ENCODE results near the gene SCUBE1. TPM values are rescaled to one million over a fixed set of nuclear protein-coding genes. Genes with fewer than 3 reads are reported as not detected.

The SCUBE1 gene
- total RNA-seq, 4 donors from 2014 or later, result 0.78 to 3.5 (median 0.95) TPM

DNA sequence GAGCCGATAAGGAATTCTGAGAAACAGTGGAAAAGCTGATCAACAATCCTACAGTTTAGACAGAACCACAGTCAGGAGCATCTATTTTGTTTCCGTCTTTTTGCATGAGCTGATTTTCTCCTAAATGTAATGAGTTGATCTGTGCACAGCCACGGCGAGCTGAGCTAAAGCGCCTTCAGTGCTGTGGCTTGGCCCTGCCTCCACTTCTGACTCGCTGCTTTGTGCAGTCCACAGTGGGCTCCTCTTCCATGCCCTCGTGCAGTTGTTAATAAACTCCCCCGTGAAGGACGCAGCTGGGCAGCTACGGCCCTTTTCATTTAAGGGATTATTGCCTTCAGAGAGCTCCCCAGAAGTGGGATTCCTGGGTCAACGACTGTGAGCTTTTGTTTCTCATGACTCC lies 39.4 kb downstream of the SCUBE1 start:
- 84 to 88% methylated on average over 11 of the region's 11 CpGs for WGBS, 2 donors
- Histone ChIP-seq H3K27me3 (no peaks in the 10 kb centered on the region), H3K4me1 (no peaks in the 10 kb centered on the region), H3K4me3 (replicated peaks in 1 of 3) (no peak overlapping the region), H3K36me3 (no peaks in the 10 kb centered on the region), H3K9me3 (no peaks in the 10 kb centered on the region), H3K27ac (no peak overlapping the region)
- intact Hi-C loops (cut with DNase I), result no loop called here
- no peak for TF ChIP-seq POLR2A (IDR thresholded peaks at IDR 0.05)
- TF ChIP-seq, protein P1, sequence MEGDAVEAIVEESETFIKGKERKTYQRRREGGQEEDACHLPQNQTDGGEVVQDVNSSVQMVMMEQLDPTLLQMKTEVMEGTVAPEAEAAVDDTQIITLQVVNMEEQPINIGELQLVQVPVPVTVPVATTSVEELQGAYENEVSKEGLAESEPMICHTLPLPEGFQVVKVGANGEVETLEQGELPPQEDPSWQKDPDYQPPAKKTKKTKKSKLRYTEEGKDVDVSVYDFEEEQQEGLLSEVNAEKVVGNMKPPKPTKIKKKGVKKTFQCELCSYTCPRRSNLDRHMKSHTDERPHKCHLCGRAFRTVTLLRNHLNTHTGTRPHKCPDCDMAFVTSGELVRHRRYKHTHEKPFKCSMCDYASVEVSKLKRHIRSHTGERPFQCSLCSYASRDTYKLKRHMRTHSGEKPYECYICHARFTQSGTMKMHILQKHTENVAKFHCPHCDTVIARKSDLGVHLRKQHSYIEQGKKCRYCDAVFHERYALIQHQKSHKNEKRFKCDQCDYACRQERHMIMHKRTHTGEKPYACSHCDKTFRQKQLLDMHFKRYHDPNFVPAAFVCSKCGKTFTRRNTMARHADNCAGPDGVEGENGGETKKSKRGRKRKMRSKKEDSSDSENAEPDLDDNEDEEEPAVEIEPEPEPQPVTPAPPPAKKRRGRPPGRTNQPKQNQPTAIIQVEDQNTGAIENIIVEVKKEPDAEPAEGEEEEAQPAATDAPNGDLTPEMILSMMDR (IDR thresholded peaks at IDR 0.05), result no peak
- DNase-seq, result no peak

DNA sequence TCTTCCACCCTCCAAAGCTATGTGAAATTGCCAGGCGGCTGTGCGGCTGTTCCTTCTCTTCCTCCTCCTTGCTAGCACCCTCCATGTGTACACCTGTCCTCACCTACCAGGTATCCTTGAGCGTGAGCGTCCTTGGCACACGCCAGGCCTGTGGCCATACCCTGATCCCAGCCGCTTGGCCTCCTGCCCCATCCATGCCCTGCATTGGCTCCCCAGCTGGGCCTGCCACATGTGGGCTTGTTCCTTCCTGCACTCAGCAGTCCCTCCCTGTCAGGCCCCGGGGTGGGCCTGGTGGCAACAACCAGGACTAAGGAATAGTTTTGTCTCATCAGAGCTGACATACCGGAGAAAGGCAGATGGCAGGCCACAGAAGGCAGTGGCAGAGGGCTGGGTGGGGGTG lies 40.0 kb downstream of the SCUBE1 start:
- H3K4me3 ChIP-seq (replicated peaks in 1 of 3), result no peak overlapping the region
- TF ChIP-seq, protein P1 (IDR thresholded peaks at IDR 0.05), result no peak
- TF ChIP-seq POLR2A (IDR thresholded peaks at IDR 0.05), result no peak
- H3K4me1 ChIP-seq, result peaks cover 3% of the 10 kb centered on the region in 2 donors
- no peaks in the 10 kb centered on the region for H3K27me3 ChIP-seq
- no peak for DNase-seq
- intact Hi-C loops (cut with DNase I), result no loop called here
- no peaks in the 10 kb centered on the region for H3K9me3 ChIP-seq
- 96 to 98% methylated on average over 7 to 8 of the region's 8 CpGs for WGBS, 2 donors
- no peaks in the 10 kb centered on the region for H3K36me3 ChIP-seq
- H3K27ac ChIP-seq, result no peak overlapping the region

DNA sequence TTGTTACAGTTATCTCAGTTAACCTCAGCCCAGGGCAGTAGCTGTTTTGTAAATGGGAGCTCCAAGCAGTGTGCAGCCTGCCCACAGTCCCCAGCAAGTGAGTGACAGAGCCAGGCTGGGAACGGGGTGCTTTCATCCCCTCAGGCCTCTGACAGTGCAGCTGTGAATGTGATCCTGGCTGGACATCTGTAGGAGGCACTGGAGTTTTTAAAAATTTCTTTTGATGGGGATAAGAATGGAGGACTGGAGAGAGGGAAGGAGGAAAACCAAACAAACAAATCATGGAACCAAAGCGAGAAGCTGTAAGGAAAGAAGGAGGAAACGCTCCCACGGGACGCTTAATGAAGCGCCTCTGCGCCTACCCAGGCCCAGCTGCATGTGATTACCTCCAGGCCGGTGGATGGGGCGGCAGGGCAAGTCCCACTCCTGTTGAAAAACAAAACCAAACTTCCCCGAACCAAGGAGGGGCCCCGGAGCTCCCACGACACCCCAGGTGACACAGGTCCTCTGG lies 40.6 kb downstream of the SCUBE1 start:
- H3K9me3 ChIP-seq, result no peaks in the 10 kb centered on the region
- TF ChIP-seq, protein P1 (IDR thresholded peaks at IDR 0.05), result no peak
- no peak for TF ChIP-seq POLR2A (IDR thresholded peaks at IDR 0.05)
- H3K4me1 ChIP-seq, result peaks cover 8 to 9% of the 10 kb centered on the region in 2 donors
- H3K27me3 ChIP-seq, result no peaks in the 10 kb centered on the region
- intact Hi-C loops (cut with DNase I), result no loop called here
- no peak for DNase-seq
- 74 to 82% methylated on average over 12 of the region's 12 CpGs for WGBS, 2 donors
- H3K36me3 ChIP-seq, result no peaks in the 10 kb centered on the region
- no peak overlapping the region for H3K4me3 ChIP-seq (replicated peaks in 1 of 3)
- no peak overlapping the region for H3K27ac ChIP-seq

DNA sequence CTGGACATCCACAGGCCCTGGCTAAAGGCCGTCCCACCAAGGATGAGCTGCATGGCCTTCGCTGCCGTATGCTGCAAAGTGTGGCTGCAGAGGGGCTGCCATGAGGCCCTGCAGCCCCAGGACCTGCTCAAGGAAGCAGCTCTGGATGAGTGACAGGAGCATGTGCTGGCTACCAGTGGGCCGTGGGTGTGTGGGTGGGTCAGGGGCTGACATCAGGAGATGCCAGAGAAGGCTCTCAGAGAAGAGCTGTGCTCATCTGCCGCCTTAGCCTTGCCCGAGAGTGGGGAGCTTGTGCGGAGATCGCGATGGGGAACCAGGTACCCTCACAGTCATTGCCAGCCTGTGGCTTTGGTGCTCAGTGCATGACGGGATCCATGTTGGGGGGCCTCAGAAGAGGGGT lies 41.3 kb downstream of the SCUBE1 start:
- DNase-seq, result no peak
- TF ChIP-seq, protein P1 (IDR thresholded peaks at IDR 0.05), result no peak
- TF ChIP-seq POLR2A (IDR thresholded peaks at IDR 0.05), result no peak
- H3K4me3 ChIP-seq (replicated peaks in 1 of 3), result no peak overlapping the region
- no peak overlapping the region for H3K27ac ChIP-seq
- H3K9me3 ChIP-seq, result no peaks in the 10 kb centered on the region
- intact Hi-C loops (cut with DNase I), result no loop called here
- WGBS, 2 donors, result 93 to 100% methylated on average over 1 to 6 of the region's 10 CpGs
- H3K27me3 ChIP-seq, result no peaks in the 10 kb centered on the region
- H3K36me3 ChIP-seq, result no peaks in the 10 kb centered on the region
- peaks cover 14 to 16% of the 10 kb centered on the region in 2 donors for H3K4me1 ChIP-seq

DNA sequence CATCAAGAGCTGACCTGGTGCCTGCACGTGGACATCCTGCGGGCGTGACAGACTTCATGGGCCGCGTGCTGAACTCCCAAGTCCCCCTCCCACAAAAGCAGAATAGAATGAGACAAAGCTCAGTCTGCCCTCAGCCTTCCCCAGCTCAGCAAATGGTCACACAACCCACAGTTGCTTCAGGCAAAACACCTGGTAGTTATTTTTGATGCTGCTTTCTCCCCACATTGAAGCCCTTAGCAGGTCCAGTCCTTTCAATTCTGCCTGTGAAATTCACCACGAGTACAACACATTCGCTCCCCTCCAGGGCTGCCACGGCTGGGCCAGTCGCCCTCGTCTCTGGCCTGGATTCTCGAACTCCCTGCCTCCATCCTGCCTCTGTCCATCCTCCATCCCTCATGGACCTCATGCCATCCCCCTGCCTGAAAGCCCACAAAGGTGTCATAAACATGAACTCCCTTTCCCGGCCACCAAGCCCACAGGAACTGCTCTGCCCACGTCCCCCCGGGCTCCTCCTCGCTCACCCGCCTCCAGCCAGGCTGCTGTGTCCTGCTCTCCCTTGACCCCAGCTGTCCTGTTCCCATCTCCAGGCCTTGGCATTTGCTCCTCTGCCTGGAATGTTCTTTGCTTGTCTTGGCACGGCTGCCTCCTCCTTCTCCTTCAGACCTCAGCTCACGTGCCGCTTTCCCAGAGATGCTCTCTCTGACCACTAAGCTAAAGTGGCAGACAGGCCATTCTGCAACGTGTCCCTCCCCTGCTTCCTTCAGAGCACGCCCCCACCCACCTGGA lies 42.1 kb downstream of the SCUBE1 start:
- Histone ChIP-seq H3K27ac (no peak overlapping the region), H3K4me3 (replicated peaks in 1 of 3) (no peak overlapping the region), H3K9me3 (no peaks in the 10 kb centered on the region), H3K36me3 (no peaks in the 10 kb centered on the region), H3K4me1 (peaks cover 14 to 19% of the 10 kb centered on the region in 2 donors), H3K27me3 (no peaks in the 10 kb centered on the region)
- no peak for DNase-seq
- intact Hi-C loops (cut with DNase I), result no loop called here
- TF ChIP-seq POLR2A (IDR thresholded peaks at IDR 0.05), result no peak
- TF ChIP-seq, protein P1 (IDR thresholded peaks at IDR 0.05), result no peak
- 78 to 82% methylated on average over 21 of the region's 21 CpGs for WGBS, 2 donors

Data from thyroid gland (tissue), 4 donors.